Glomerular endothelial cell (primary cell): ENCODE data around the gene PPP3CA. TPM values are rescaled to one million over a fixed set of nuclear protein-coding genes. Genes with fewer than 3 reads are reported as not detected.
"Not testable (repeated sequence)": the region's sequence is repeated elsewhere in the genome, so short reads cannot be mapped to it uniquely, and the experiment has no call there.

Experiments used
- DNase-seq: peaks from one replicate; pipeline ENCODE4 v3.0.0-alpha.2; 2011; ENCODE audit warnings: low read depth, low spot score; ENCODE audit errors: extremely low read depth
- total RNA-seq: library from RNA; depleted of rRNA; stranded (reverse); fragments of >200 nt; gene quantifications from 2 replicates; pipeline ENCODE4 v1.2.3, GENCODE V29; 2015

Gene PPP3CA
- total RNA-seq, 1 donor from 2014 or later: 44.5 TPM

GRCh38 chr4:101115887-101116286 lies 231.4 kb downstream of the PPP3CA start:
- no peak for DNase-seq

GRCh38 chr4:101114936-101115372 lies 232.4 kb downstream of the PPP3CA start:
- DNase-seq: no peak

GRCh38 chr4:101104312-101105052 lies 242.8 kb downstream of the PPP3CA start:
- DNase-seq: no peak

GRCh38 chr4:101103381-101104142 lies 243.8 kb downstream of the PPP3CA start:
- peak; percentile 37 for DNase-seq

- DNase-seq: no peak
Observed at GRCh38 chr4:101102114-101102742, 245.1 kb downstream of the PPP3CA start.

GRCh38 chr4:101101072-101101471 lies 246.3 kb downstream of the PPP3CA start:
- no peak for DNase-seq

GRCh38 chr4:101098666-101099400 lies 248.5 kb downstream of the PPP3CA start:
- DNase-seq: no peak

GRCh38 chr4:101092609-101093008 lies 254.7 kb downstream of the PPP3CA start:
- not testable (repeated sequence) for DNase-seq

- DNase-seq: no peak
Observed at GRCh38 chr4:101089168-101089567, 258.2 kb downstream of the PPP3CA start.

GRCh38 chr4:101086801-101087586 lies 260.3 kb downstream of the PPP3CA start:
- DNase-seq: no peak

- DNase-seq: no peak
Observed at GRCh38 chr4:101083131-101083530, 264.2 kb downstream of the PPP3CA start.

GRCh38 chr4:101081695-101082369 lies 265.5 kb downstream of the PPP3CA start:
- no peak for DNase-seq

GRCh38 chr4:101081166-101081565 lies 266.2 kb downstream of the PPP3CA start:
- DNase-seq: no peak

GRCh38 chr4:101078950-101079349 lies 268.4 kb downstream of the PPP3CA start:
- DNase-seq: no peak

GRCh38 chr4:101076032-101076431 lies 271.3 kb downstream of the PPP3CA start:
- DNase-seq: no peak

- DNase-seq: no peak
Observed at GRCh38 chr4:101075536-101075935, 271.8 kb downstream of the PPP3CA start.

- no peak for DNase-seq
Observed at GRCh38 chr4:101074326-101074725, 273.0 kb downstream of the PPP3CA start.

GRCh38 chr4:101071241-101071640 lies 276.1 kb downstream of the PPP3CA start:
- DNase-seq: no peak

- no peak for DNase-seq
Observed at GRCh38 chr4:101068115-101068514, 279.2 kb downstream of the PPP3CA start.

GRCh38 chr4:101067383-101067782 lies 279.9 kb downstream of the PPP3CA start:
- no peak for DNase-seq
